Stimulated activated CD4-positive, alpha-beta T cell treated with anti-CD3 and anti-CD28 coated beads, Interleukin-1b, Interleukin-23, amount 100 ng/mL, for 24 hours (primary cell): ENCODE measurements around the gene LRP6.
"Not testable (repeated sequence)": the region's sequence is repeated elsewhere in the genome, so short reads cannot be mapped to it uniquely, and the experiment has no call there.

Experiments
- DNase-seq, 4 experiments: peaks; one replicate each; pipeline ENCODE4 v3.0.0-alpha.2; 2020; ENCODE audit warnings: low read depth in 4 of 4, low spot score in 1 of 4

Gene LRP6

DNA sequence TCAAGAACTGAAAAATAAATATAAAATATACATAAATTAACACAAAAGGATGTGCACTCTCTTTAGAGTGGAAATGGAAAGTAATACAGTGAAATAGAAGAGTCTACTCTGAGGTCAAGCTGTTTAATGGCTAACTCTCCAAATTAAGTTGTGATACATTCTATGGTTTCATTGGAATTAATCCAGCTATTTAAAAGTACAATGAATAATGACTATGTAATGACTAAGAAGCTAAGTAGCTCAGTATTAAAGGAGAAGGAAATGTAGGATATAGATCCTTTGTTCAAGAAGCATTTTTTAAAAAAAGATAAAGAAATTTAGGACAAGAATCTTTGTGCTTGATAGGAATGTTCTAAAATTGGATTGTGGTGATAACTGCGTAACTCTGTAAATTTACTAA, 85.3 kb downstream of the LRP6 start:
- no peak for DNase-seq

DNA sequence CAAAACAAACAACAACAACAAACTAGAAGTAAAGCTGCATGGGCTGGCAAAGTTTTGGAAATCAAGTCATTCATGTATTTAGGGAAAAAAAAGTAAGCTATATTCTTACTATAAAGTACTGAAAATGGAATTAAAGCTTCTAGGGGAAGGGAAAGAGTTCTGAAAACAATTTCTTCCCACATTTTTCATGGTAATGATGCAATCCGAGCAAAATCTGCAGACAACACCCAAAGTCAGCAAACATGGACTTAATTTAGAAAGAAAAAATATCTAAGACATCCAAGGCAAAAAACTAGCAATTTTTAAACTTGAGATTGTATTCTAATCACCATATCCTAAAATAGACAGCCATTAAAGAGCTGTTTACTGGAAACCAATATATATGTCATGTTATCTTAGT, 86.3 kb downstream of the LRP6 start:
- no peak for DNase-seq

DNA sequence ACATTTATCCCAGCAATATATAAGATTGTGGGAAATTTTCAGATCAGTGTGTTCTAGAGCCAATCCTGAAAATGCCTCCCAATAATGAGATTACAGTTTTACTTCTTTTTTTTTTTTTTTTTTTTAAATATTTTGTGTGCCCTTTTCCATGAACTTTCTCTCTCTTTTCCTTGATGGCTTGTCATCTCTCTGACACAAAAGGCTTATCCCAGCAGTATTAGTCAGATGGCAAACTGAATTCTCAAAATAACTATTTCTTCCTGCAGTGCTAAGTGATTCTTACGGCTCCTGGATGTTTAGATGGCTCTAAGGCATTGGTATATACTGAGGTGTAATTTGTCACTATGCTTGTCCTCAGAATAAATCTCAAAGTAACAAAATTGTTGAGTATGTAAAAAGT, 86.7 kb downstream of the LRP6 start:
- DNase-seq: no peak

DNA sequence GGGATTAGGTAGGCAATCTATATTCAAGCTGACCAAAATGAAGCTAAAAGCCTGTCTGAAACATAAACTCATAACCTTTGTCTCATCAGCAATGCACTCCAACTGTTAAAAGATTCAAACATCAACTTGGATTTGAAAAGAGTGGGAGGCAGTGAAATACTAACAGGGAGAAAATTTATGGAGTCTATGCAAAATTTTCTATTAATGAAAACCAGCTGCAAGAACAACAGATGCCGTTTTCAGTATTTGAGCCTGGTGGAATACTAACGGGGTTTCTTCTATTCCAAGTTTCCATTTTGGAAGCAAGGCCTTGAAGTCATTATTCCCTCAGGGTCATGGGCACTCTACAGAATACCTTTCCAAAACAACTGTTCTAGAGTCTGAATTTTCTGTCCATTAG, 88.3 kb downstream of the LRP6 start:
- DNase-seq: no peak

DNA sequence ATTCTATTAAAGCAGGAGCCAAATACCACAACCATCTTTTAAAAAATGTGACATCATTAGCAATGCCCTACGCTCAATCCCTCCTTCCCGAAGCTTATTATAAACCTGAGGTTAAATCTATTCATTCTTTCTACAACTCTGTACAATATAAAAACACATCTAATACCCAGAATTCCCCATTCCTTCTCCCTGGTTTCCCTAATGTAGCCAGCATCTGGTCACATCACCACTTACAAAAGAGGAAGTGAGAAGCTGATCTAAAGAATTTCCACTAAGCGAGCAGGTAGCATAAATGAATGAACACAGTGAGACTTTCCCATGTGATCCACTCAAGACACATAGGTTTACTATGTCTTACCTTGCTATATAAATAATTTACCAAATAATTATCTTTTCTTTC, 90.4 kb downstream of the LRP6 start:
- no peak for DNase-seq

DNA sequence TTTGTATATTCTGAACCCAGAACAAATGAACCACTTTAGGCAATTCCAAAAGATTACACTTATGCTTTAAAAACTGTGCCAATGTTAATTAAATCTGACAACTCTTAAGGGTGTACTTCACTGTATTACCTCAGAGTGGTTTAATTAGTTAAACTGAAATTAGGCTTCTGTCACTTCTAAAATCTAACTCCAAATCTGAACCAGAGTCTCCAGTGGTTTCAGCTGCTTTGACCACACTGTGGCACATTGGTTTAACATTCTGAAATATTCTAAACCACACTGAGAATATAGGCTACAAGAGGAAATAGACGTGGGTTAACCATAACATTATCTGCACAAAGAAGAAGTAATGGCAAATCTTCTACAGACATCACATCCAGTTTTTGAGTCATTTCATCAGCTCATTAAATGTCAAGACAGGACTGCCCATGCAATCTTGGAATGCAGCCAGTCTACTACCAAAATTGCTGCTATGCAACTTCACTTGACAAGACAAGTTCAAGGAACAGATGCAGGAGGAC, 94.8 kb downstream of the LRP6 start:
- no peak for DNase-seq

DNA sequence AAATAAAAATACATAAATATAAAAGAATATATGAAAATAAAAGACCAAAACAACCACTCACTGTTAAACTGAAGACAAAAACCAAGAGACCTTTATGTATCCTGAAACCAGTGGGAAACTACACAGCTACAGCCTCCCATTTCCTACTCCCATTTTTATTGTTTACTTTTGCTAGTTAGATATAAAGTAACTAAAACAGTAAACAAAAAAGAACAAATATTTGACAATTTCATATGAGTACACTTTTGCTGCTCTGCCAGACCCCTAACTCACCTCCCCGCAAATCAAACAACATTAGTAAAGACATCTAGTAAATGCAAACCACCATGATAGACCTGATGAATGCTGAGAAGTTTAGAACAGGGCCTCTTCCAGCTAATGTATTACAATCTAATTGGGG, 99.0 kb downstream of the LRP6 start:
- DNase-seq: no peak

DNA sequence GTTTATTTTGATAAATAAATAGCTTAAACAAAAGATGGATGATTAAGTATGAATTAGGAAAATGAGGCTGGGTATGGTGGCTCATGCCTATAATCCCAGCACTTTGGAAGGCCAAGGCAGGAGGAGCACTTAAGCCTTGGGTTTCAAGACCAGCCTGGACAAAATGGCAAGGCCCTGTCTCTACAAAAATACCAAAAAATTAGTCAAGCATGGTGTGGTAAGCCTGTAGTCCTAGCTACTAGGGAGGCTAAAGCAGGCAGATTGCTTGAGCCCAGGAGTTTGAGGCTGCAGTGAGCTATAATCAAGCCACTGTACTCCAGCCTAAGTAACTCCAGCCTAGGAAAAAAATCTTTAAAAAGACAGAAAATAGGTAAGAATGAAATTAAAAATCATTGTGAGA, 100.1 kb downstream of the LRP6 start:
- DNase-seq: no peak

DNA sequence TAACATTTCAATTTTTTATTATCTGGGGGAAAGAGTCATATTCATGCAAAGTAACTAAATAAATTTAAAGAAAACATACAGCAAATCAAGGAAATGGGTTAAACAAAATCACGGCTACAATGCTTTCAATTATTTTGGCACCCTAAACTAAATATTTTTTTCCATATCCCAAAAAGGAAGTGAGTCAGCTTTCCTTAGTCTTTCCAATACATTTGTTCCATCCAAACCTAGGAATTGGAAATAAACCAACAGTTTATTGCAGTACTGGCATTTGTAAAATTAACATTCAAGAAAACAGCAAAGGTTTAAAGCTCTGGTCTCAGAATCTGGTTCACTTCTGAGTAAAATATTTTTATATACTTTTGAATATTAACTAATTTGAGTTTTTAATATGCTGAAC, 106.9 kb downstream of the LRP6 start:
- DNase-seq: no peak

DNA sequence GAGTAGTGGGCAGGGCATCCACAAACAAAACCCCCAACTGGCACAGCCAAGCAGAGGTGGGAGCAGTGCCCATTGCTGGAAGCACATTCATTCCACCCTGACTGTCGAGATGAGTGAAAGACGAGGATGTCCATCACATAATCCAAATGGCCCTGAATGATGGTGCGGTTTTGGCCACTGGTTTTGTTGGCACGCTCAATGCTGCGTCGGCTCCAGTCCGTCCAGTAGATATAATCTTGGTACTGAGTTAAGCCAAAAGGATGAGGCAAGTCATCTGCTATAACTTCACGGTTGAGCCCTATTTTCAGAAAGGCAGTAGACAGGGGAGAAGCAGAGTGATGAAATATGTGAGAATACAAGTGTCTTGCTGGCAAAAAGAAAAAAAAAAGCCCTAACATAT, 108.0 kb downstream of the LRP6 start:
- no peak for DNase-seq

DNA sequence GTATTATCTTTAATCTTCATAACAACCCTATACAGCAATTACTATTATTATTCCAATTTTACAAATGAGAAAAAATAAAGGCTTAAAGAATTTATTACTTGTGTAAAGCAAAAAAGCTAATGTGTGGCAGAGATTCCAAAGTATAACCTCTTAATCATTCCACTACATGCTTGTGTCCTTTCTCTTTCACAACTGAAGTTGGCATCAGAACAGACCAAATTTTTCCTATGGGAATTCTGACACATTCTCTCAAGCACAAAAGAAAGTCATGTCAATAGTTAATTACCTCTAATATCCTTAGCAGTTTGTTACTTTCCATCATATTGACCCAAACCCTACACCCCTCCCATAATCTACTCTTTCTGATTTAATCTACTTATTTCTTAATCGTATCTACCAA, 109.4 kb downstream of the LRP6 start:
- no peak for DNase-seq

DNA sequence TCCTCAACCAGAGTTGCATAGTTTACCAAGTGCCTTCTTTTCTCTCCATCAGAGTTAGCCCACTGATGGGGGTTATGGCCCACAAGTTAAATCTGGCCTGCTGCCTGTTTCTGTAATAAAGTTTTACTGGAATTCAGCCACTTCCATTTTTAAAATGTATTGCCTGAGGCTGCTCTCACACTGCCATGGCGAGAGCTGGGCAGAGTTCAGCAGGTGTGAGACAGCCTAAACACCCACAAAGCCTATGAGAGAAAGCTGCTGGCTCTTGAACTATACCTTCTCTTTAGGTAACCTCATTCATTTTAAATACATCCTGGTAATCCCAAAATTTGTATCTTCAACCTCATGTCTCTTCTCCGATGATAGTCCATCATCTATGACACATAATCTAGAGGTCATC, 110.0 kb downstream of the LRP6 start:
- no peak for DNase-seq

DNA sequence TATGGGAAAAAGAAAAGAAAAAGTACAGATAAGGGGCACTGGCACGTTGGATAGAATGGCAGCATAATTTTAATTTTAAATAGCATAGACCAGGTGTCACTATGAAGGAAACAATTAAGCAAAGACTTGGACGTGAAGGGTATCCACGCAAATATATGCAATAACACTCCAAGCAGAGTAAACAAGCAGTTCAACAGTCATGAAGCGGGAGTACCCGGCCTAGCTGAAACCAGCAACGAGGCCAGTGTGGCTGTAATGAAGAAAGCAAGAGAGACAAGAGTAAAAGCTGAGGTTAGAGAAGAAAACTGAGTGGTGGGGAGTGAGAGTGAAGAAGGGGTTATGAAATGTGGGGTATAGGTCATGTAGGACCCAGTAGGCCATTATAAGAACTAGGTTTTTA, 110.7 kb downstream of the LRP6 start:
- DNase-seq: no peak

DNA sequence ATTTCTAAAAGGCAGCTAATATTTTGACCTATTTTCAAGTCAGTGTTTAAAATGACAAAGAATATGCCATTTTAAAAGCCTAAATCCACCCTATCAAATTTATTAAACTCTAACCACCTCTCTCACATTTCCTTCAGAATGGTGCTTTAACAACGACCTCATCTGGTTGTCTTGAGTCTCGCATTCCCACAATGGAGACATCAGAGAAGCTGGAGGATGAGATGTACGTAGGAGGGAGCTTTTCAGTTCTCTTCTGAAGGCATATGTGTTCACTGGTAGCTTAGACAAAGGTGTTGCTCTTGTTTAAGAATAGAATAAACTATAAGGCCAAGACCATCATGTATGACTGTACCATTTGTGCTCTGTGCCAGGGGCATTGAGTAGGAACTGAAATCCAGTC, 113.2 kb downstream of the LRP6 start:
- no peak for DNase-seq

DNA sequence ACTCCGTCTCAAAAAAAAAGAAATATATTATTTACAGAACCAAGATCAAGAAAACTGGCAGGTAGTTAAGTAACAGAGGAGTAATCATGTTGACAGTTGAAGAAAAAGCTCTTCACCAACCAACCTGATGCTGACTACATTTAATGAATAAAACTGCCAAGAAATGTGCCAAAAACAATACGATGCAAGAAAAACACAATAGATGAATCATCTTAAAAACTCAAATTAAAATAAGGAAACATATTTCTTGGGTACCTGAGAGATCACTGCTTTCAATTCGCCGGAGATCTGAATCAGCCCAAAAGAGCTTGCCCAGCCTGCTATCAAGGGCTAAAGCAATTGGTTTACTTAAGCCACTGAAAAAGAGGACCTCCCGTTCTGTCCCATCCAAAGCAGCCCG, 119.7 kb downstream of the LRP6 start:
- no peak for DNase-seq

DNA sequence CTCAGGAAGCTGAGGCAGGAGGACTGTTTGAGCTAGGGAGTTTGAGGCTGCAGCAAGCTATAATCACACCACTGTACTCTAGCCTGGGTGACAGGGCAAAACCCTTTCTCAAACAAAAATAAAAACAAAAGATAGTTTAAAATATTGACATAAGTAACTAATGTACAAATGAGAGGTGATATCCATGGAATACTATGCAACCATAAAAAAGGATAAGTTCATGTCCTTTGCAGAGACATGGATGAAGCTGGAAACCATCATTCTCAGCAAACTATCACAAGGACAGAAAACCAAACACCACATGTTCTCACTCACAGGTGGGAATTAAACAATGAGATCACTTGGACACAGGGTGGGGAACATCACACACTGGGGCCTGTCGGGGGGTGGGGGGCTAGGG, 122.3 kb downstream of the LRP6 start:
- DNase-seq: not testable (repeated sequence)

DNA sequence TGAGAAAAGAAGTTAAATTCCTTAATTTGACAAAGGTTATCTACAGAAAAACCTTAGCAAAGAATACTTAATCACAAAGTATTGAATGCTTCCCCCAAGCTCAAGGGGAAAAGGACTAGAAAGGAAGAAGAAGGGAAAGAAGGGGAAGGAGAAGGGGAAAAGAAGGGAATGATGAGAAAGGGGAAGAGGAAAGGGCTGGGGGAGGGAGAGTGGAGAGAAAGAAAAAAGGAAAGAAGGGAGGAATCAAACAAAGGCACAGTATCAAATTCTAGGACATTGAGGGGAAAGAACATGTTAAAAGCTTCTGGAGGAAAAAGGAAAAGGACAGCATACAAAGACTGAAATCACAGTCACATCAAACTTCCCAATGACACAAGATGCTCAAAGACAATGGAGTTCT, 125.8 kb downstream of the LRP6 start:
- DNase-seq: no peak

DNA sequence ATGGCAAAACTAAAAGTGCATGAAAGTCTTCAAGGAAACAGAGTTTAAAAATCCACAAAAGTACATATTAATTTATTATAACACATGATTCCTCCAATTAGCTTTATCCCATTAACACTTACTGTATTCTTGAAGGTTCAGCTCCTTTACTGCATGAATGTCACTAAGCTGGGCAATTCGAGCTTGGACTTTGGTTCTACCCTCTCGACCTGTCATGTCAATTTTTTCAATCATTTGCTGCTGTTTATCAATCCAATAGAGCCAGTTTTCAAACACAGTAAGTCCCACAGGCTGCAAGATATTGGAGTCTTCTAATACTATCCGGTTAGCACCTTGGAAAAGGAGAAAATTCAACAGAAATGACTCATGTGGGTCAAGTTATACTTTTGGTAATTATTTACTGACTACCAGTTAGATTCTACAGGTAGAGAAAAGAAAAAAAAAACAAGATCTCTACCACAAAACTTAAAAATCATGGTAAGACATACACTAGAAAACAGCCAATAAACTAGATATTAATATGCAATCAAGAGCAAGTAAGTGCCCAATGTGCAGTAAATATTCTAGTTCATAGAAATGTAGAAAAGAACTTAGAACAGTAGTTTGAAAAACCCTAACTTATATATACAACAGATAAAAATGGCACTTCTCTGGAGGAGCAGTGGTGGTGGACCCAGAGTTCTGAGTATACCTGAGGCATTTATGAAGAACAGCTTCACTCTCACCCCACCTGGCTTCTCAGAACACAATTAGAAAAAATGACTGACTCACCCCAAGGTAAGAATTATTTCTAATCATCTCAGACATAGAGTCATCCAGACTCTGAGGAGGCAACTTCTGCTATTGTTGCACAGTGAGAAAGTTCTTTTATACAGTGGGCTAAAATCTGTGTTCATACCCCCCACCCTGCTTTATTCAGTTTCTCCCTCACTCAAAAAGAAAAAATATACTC, 128.4 kb downstream of the LRP6 start:
- DNase-seq: no peak

DNA sequence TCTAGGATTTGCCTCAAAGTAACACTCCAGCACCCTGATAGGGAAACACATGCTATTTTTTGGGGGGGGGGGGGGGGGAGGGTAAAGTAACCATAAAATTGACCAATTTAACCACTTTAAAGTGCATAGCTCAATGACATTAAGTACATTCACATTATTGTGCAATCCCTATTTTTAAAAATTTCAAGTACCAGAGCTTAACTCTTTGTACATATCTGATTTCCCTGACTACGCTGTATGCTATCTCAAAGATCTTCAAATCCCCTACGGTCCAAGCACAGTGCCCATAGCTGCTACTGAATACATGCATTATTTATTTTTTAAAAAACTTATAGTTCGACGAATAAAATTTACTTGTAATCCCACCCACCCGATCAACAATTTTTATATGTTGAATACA, 133.1 kb downstream of the LRP6 start:
- no peak for DNase-seq

DNA sequence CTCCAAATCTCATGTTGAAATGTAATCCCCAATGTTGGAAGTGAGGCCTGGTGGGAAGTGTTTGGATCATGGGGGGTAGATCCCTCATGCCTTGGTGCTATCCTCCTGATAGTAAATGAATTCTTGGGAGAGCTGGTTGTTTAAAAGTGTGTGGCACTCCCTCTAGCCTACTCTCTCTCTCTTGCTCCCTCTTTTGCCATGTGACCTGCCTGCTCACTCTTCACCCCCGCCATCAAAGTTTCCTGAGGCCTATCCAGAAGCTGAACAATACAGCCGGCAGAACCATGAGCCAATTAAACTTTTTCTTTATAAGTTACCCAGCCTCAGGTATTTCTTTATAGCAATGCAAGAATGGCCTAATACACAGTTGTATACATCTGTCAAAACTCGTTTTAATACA, 133.6 kb downstream of the LRP6 start:
- no peak for DNase-seq

DNA sequence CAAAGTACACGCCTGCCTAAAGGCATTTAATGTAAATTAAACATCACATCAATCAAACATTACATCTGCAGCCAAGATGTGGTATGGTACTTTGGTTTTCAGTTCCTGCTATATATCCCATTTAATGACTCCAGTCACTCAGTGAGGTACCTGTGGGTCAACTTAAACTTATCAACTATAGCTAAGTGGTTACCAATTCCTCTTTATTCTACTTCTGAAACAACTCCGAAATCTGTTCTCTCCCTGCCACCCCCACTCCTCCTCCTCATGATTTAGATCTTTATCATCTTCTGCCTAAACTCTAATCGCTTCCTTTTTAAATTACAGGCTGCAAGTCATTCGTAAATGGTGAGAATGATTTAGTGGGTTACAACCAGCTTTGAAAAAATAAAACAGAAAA, 138.2 kb downstream of the LRP6 start:
- no peak for DNase-seq

DNA sequence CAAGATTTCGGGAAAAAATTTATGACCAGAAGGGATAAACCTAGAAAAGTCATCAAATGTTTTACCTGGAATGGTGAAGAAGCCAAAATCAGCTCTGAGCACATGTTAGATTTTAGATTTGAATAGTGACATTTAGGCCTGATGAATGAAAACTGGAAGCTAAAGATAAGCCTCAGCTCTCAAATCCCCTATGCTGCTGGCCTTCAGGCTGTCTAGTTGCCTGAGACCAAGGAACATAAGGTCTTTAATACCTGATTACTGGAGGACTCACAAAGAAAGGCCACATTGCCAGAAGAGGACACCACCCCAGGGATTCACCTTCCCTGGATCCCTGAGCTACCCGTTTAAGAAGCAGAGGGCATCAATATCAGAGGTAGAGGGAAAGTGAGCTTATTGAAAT, 139.5 kb downstream of the LRP6 start:
- no peak for DNase-seq

DNA sequence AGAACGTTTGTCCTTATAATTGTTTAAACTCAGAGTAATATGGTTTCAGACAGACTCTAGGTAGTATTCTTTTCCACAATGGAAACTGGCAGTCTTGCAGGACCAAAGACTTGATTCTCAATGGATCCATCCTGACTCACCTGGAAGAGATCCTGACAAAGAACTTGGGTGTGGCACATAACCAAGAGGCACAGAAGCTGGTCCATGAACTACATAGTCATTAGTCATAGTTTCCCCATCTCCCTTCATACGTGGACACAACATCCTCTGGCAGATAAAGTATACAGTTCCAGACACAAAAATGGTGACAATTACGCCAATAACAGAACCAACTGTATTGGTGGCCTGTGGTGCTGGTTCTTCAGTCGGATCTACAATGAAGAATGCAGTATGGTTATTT, 140.3 kb downstream of the LRP6 start:
- DNase-seq: no peak
